Activated naive CD8-positive, alpha-beta T cell treated with anti-CD3 and anti-CD28 coated beads, Interleukin-2, amount 10 ng/mL, durations not matched to agents 7 days and 5 days (primary cell): ENCODE data around the gene HOXB6. TPM values are rescaled to one million over a fixed set of nuclear protein-coding genes. Genes with fewer than 3 reads are reported as not detected.

Experiments used
- ATAC-seq: fragments of 150-1000 bp; cut with Tn5 transposase; one replicate; pipeline ENCODE4 v1.10.0; 2021; ENCODE audit warnings: low read depth, moderate library complexity
- POLR2A ChIA-PET: fragments of 350-600 bp; sonication (Branson Sonifier 250); formaldehyde crosslinking; loops from one replicate; lab custom pipeline; 2021; ENCODE audit warnings: antibody characterized with exemption; lab: Charles Lee
- DNase-seq: peaks from one replicate; pipeline ENCODE4 v3.0.0; 2021
- H3K27ac Mint-ChIP-seq: one replicate; pipeline ENCODE4 v1.8.0; 2022; ENCODE audit warnings: mild to moderate bottlenecking, mixed read lengths
- H3K27me3 Mint-ChIP-seq: one replicate; pipeline ENCODE4 v1.8.0; 2022; ENCODE audit warnings: mild to moderate bottlenecking, moderate library complexity, mixed read lengths
- H3K36me3 Mint-ChIP-seq: one replicate; pipeline ENCODE4 v1.8.0; 2021; ENCODE audit warnings: mild to moderate bottlenecking, mixed read lengths
- H3K4me1 Mint-ChIP-seq: one replicate; pipeline ENCODE4 v1.8.0; 2021; ENCODE audit warnings: mixed read lengths
- H3K4me3 Mint-ChIP-seq: one replicate; pipeline ENCODE4 v1.8.0; 2022; ENCODE audit warnings: mild to moderate bottlenecking, moderate library complexity, mixed read lengths
- H3K9me3 Mint-ChIP-seq: one replicate; pipeline ENCODE4 v1.8.0; 2021; ENCODE audit warnings: mixed read lengths
- total RNA-seq, 2 experiments: library from RNA; stranded (reverse); gene quantifications; one replicate each; pipeline ENCODE4 v1.2.3, GENCODE V29; 2021

HOXB6 gene
- total RNA-seq, 2 experiments from 2014 or later, result not detected

DNA sequence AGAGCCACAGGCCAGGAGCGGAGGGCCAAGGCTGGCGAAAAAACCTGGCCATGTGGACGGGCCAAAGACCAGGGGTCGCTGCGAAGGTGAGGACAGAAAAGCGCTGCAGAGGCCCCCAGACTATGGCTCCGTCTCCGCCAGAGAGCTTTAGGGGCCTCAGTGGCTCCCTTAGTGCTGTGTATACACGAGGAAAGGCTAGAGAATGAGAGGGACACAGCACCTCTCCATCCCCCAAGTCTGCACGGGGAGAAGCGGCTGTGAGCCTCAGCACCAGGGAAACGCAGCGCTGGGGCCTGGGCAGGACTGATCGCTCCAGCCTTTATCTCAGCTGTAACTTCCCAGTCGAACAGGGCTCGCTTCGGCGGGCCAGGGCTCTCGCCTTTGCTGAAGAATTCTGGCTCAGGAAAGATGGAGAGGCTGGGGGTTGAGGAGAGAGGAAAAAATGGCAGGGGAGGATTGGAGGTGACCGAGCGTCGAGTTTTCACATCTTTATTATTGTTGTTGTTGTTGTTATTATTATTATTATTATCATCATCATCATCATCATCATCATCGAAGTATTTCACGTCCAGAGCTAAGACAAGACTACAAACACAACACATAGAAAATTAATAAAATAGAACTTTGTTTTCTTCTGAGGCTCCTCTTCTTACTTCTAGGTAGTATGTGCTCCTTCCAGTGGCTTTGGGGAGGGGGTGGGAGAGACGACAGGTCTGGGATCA is 9.3 kb downstream of the HOXB6 start:
- Mint-ChIP-seq H3K4me1 (peaks cover 31% of the 10 kb centered on the region), H3K27ac (no peak overlapping the region), H3K27me3 (peaks cover 91% of the 10 kb centered on the region), H3K36me3 (no peaks in the 10 kb centered on the region), H3K9me3 (no peaks in the 10 kb centered on the region), H3K4me3 (no peak overlapping the region)
- ATAC-seq (no peak), DNase-seq (no peak)
- POLR2A ChIA-PET, result no interaction called here

DNA sequence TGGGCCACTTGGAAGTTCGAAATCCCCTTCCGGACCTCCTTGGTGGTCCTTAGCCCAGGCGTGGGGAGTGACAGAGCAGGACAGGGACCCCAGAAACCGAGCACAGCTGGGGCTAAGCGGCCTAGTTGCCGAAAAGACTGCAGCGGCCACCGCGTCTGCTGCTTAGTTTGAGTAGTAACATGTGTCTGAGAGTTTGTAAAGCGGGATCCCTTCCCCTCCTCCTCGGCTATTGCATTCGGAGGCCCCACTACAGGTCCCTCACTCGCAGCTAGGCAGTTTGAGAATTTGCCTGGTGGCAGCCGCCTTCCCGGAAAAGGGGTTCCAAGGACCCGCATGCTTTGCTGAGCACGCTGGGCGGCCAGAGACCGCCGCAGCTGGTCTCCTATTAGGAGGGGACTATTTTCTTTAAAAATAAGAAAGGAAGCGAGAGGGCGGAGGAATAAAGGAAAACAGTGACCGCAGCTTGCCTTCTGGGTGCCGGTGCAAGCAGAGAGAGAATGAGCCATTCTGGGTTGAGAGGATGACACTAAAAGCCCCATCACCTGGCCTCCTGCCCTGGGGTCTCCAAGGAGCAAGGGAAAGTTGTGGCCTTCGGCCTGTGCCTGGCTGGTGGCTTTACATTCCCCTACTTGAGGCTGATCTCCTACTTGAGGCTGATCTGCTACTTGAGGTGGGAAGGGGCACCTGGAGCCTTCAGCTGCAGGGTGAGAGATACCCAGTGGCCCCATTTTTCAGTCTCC is 10.1 kb downstream of the HOXB6 start:
- no peak overlapping the region for H3K4me3 Mint-ChIP-seq
- POLR2A ChIA-PET, result interaction anchor here (0.8 kb wide), 1 partner anchor 544 kb away, joined by 3 read pairs; no protein-coding TSS in a partner anchor
- H3K4me1 Mint-ChIP-seq, result peaks cover 32% of the 10 kb centered on the region
- no peaks in the 10 kb centered on the region for H3K36me3 Mint-ChIP-seq
- no peak overlapping the region for H3K27ac Mint-ChIP-seq
- peaks cover 91% of the 10 kb centered on the region for H3K27me3 Mint-ChIP-seq
- H3K9me3 Mint-ChIP-seq, result no peaks in the 10 kb centered on the region
- ATAC-seq (no peak), DNase-seq (no peak)

DNA sequence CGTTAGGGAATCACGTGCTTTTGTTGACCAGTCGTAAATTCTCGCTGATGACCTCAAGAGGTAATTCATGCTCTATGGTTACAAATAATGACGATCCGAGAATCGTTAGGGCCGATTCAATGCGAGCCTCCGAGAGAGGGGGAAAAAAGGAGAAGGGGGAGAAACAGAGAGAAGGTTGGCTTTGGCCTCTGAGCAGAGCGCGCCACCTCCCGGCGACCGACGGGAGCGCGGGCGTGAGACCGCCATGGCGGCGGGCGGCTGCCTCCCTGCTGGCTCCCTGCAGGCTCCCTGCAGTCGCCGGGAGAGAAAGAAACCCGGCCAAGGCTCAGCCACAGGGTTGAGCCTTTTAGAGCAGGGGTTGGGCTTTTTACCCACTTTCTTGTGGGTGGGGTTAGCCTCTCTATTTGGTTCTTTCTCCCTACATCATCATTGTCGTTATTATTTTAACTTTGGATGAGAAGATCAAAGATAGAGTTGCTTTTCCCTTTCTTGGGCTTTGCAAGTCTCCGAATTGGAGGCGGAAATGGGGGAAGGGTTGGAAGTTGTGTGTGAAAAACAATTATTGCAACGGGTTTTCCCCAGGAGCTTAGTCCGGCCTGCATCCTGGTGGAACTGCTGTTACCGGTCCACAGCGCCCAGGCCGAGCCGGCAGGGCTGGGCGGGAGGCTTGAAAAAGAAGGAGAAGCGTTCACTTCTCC is 10.8 kb downstream of the HOXB6 start:
- POLR2A ChIA-PET, result interaction anchor here (0.8 to 1.2 kb wide), 3 partner anchors 12 to 544 kb away, joined by 3 read pairs; no protein-coding TSS in a partner anchor
- H3K27me3 Mint-ChIP-seq, result peaks cover 91% of the 10 kb centered on the region
- DNase-seq, result peak; percentile 93

DNA sequence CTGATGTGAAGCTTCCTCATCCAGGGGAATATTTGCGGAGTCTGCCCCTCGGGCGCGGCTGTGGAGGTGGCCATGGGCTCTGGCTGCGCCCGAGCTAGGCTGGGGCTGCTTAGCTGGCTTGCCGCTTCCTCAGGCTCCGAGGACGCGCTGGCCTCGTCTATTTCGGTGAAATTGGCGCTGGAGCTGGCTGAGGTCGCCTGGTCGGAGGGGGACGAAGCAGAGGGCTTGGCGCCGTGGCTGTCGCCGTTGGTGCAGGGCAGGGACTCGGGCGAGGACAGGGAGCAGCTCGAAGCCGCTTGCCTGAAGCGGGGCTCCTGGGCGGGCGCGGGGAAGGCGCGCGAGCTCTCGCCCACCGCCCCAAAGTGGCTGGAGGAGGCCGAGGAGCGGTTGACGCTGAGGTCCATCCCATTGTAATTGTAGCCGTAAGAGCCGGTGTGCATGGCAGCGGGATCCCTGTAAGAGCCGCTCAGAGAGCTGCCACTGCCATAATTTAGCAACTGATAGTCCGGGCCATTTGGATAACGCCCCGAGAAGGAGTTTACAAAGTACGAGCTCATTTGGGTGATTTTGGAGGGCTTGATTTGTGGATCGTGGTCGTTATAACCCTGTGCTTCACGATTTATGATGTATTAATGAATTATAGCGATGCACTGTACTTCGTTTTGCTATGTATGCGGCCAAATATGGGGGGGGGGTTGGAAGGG is 11.5 kb downstream of the HOXB6 start, which contains the start of gene HOXB5:
Gene HOXB5 (minus strand): TSS at position 654 of the 704 bp plus-strand sequence. CDS start 97 bp downstream, at position 557.
- H3K27ac Mint-ChIP-seq, result no peak within 1 kb of the TSS
- DNase-seq (peak; percentile 61), ATAC-seq (no peak)
- peak within 1 kb of the TSS; percentile 84 for H3K4me3 Mint-ChIP-seq
- POLR2A ChIA-PET, result interaction anchor here (0.7 to 1.3 kb wide), 5 partner anchors 13 to 259 kb away, joined by 3 to 4 read pairs (median 3); no protein-coding TSS in a partner anchor
- peaks cover 91% of the 10 kb centered on the region for H3K27me3 Mint-ChIP-seq
- H3K9me3 Mint-ChIP-seq, result no peaks in the 10 kb centered on the region
- peaks cover 35% of the 10 kb centered on the region for H3K4me1 Mint-ChIP-seq
- no peaks in the 10 kb centered on the region for H3K36me3 Mint-ChIP-seq

More for the DNA sequence above, 10.8 kb downstream of the HOXB6 start:
- no peaks in the 10 kb centered on the region for H3K9me3 Mint-ChIP-seq
- H3K27ac Mint-ChIP-seq, result no peak overlapping the region
- peaks cover 32% of the 10 kb centered on the region for H3K4me1 Mint-ChIP-seq
- H3K4me3 Mint-ChIP-seq, result peak overlapping the region; percentile 84
- no peaks in the 10 kb centered on the region for H3K36me3 Mint-ChIP-seq
- peak; percentile 48 for ATAC-seq

DNA sequence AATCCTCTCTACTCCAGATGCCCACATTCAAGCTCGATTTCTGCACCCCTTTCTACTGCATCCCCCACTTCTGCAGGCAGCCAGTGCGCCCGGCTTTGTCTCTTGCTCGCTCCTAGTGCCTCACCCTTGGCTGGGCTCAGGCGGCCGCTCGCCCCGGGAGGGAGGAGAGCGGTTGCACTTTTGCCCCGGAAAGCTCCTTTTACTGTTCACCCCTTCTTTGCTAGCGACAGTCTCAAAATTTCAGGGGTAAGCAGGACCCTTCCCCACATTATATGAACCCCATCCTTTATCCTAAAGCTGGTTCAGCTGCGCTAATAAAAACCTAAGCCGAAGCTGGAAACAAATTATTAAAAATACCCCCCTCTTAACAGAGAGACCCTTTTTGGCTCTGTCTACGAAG is 12.2 kb downstream of the HOXB6 start:
- Mint-ChIP-seq H3K4me3 (peak overlapping the region; percentile 84), H3K9me3 (no peaks in the 10 kb centered on the region), H3K27ac (no peak overlapping the region), H3K4me1 (peaks cover 32% of the 10 kb centered on the region), H3K36me3 (no peaks in the 10 kb centered on the region), H3K27me3 (peaks cover 91% of the 10 kb centered on the region)
- POLR2A ChIA-PET, result interaction anchor here (0.5 to 1.3 kb wide), 5 partner anchors 22 to 300 kb away, joined by 3 to 4 read pairs (median 3); no protein-coding TSS in a partner anchor
- peak; percentile 44 for ATAC-seq
- DNase-seq, result peak; percentile 57

DNA sequence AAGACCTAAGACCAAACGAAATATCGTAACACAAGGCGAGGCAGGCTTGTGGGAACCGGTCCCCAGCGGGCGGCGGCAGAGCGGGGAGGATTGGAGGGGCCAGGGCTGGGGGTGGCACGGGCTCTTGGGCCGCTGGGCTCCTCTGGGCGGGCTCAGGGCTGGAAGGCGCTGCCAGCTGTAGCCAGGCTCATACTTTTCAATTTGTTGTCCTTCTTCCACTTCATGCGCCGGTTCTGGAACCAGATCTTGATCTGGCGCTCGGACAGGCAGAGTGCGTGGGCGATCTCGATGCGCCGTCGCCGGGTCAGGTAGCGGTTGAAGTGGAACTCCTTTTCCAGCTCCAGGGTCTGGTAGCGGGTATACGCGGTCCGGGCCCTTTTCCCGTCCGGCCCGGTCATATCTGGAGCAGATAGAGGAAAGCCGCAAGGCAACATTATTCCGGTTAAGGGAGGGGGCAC is 12.7 kb downstream of the HOXB6 start:
- no peak for ATAC-seq
- DNase-seq, result no peak
- no peak overlapping the region for H3K27ac Mint-ChIP-seq
- POLR2A ChIA-PET, result interaction anchor here (1.1 to 1.3 kb wide), 2 partner anchors 22 to 50 kb away, joined by 3 to 4 read pairs; no protein-coding TSS in a partner anchor
- peaks cover 33% of the 10 kb centered on the region for H3K4me1 Mint-ChIP-seq
- H3K27me3 Mint-ChIP-seq, result peaks cover 91% of the 10 kb centered on the region
- no peaks in the 10 kb centered on the region for H3K9me3 Mint-ChIP-seq
- no peaks in the 10 kb centered on the region for H3K36me3 Mint-ChIP-seq
- H3K4me3 Mint-ChIP-seq, result no peak overlapping the region

DNA sequence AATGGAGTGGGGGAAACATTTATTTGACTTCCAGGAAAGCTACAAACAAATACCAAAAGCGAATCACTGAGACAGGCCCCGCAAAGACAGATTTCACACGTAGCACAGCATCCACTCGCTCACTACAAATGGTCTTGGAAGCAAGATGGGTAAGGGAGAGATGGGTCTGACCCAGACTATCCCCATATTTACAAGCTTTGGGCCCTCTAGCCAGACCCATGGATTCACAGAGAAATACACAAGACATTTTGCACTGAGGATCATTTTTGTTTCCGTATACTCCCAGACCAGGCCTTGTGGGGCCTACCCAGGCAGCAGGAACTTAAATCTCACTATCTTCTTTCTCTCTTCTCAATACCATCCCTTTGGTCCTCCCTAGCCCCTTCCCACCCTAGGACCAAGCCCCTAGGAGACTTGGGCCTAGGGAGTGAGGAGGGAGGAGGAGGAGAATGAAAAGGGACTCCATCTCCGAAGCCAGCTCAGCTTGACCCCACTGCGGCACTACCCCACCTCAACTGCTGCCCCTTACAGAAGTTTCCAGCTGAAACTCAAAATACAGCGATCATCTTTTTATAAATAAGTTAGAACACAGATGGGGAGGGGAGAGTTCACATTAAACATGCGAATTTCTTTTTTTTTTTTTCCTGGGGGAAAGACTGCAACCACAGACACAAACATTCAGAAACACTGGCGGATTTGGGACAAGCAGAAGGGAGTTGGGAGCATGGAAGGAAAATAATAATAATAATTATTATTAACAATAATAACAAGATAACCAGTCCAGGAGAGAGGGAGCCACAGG is 13.3 kb downstream of the HOXB6 start:
- POLR2A ChIA-PET, result no interaction called here
- no peaks in the 10 kb centered on the region for H3K9me3 Mint-ChIP-seq
- no peak overlapping the region for H3K27ac Mint-ChIP-seq
- H3K4me3 Mint-ChIP-seq, result no peak overlapping the region
- peaks cover 91% of the 10 kb centered on the region for H3K27me3 Mint-ChIP-seq
- ATAC-seq, result no peak
- H3K36me3 Mint-ChIP-seq, result no peaks in the 10 kb centered on the region
- DNase-seq, result no peak
- H3K4me1 Mint-ChIP-seq, result peaks cover 31% of the 10 kb centered on the region

DNA sequence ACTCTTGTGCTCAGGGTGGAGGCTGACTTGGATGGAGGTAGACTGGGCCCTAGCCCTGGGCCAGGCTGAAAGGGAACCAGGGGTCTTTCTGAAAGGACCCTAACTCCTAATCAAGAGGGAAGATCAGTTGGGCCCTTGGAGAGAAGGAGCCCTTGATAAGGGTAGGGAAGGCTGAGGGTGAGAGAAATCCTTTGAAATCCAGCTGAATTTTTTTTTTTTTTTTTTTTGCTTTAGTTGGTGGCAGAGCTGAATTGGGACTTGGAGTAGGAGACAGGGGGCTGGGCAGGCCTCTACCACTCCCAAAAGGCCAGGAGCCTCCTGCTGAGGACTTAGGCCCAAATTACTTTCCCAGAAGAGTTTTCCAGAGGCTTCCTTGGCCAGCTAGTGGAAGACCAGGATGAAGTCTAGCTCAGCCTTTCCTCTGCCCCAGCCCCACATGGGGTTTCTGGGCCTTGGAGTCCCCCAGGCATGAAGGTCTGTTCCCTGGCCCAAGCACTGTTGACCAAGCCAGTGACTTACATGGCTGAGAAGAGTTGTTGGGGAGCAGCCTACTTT is 14.1 kb downstream of the HOXB6 start:
- no peaks in the 10 kb centered on the region for H3K9me3 Mint-ChIP-seq
- peaks cover 36% of the 10 kb centered on the region for H3K4me1 Mint-ChIP-seq
- DNase-seq (no peak), ATAC-seq (no peak)
- H3K27ac Mint-ChIP-seq, result no peak overlapping the region
- H3K27me3 Mint-ChIP-seq, result peaks cover 92% of the 10 kb centered on the region
- H3K36me3 Mint-ChIP-seq, result no peaks in the 10 kb centered on the region
- no peak overlapping the region for H3K4me3 Mint-ChIP-seq
- POLR2A ChIA-PET, result interaction anchor here (0.7 kb wide), 1 partner anchor 467 kb away, joined by 4 read pairs; no protein-coding TSS in a partner anchor

DNA sequence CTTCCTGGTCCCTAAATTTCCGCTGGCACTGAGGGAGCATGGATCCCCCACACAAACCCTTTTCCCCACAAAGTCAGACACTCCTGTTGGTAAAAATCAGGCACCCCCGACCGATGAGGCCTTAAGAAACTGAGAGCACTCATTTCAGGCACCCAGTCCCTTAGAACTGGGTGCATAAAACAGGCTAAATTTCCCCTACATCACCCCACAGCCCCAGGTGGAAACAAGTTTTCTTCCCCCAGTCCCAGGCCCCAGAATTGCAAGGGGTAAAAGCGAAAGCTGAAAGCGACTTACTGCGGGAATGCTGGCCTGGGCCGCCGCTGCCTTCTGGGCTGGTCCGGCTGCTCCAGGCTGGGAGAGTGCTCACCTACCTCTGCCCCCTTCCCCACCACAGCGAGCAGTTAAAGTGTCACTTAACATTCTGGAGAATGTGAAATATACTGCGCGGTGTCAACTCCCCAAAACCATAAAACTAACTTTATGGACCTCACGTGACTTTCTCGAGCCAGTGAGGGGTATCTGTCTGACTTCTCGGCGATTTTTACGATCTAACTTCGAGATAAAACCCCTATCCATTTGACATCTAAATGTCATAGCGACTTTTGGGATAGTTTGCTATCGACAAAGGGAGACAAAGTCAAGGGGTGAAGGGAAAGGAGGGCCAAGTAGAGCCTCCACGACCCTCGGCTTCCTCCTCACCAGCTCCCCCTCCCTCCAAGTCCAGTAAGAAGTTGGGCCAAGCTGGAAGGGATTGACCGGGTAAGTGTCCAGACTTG is 14.8 kb downstream of the HOXB6 start, which contains the start of gene HOXB3:
Gene HOXB3 (minus strand): TSS at position 411 of the 776 bp plus-strand sequence. CDS start 37,767 bp downstream, outside the sequence.
- POLR2A ChIA-PET, result interaction anchor here (0.7 kb wide), 1 partner anchor 466 kb away, joined by 4 read pairs; no protein-coding TSS in a partner anchor
- no peaks in the 10 kb centered on the region for H3K36me3 Mint-ChIP-seq
- H3K9me3 Mint-ChIP-seq, result no peaks in the 10 kb centered on the region
- no peak within 1 kb of the TSS for H3K4me3 Mint-ChIP-seq
- H3K4me1 Mint-ChIP-seq, result peaks cover 39% of the 10 kb centered on the region
- ATAC-seq, result no peak
- no peak within 1 kb of the TSS for H3K27ac Mint-ChIP-seq
- H3K27me3 Mint-ChIP-seq, result peaks cover 88% of the 10 kb centered on the region
- no peak for DNase-seq

DNA sequence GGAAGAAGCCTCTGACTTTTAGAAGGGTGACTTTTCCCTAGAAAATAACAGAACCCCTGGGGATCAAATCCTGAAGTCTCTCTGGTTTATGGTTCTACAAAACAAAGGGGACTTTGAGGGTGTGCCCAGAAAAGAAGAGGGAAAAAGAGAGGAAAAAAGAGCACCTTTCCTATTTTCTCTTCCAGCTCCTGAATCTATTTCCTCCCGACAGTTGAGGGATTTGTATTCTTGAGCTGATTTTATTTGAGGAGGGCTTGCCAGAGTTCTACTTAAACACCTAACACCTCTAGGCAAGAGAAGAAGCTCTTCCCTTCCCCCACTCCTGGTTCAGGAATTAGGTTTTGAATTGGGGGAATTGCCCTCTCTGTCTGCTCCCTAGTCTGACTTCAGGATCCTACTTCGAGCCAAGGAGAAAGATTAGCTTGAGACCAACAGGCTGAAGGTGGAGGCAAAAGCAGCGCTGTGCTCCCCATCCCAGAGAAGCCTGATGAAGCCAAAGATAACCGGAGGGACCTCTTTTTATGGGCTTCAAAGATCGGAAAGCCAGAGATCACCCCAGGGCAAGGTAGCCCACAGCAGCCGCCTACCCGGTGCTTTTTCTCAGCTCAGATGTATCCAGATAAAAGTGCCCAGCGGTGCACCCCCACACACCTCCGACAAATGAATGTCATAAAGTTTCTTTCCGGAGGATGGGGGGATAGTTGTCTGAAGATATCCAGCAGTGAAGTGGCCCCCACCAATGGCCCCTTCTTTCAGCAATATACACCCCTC is 15.5 kb downstream of the HOXB6 start:
- DNase-seq (no peak), ATAC-seq (no peak)
- POLR2A ChIA-PET, result no interaction called here
- H3K9me3 Mint-ChIP-seq, result no peaks in the 10 kb centered on the region
- H3K4me3 Mint-ChIP-seq, result no peak overlapping the region
- H3K27ac Mint-ChIP-seq, result no peak overlapping the region
- peaks cover 41% of the 10 kb centered on the region for H3K4me1 Mint-ChIP-seq
- H3K36me3 Mint-ChIP-seq, result no peaks in the 10 kb centered on the region
- H3K27me3 Mint-ChIP-seq, result peaks cover 88% of the 10 kb centered on the region
